Testis (tissue), 2 donors: ENCODE results near the gene TNRC6C.
"Not testable (repeated sequence)": the region's sequence is repeated elsewhere in the genome, so short reads cannot be mapped to it uniquely, and the experiment has no call there.

Source experiments
- POLR2A ChIP-seq: fragments of 450-650 bp; IDR thresholded peaks from one replicate; pipeline ENCODE4 v1.6.1; 2017; ENCODE audit warnings: antibody characterized with exemption, mild to moderate bottlenecking, moderate library complexity
- TF ChIP-seq, protein P1 (sequence below), 3 experiments: fragments of 450-650 bp in 2 of 3; fragments of 200-600 bp in 1 of 3; sonication (generic) in 1 of 3; IDR thresholded peaks; one replicate each; pipeline ENCODE4 v1.5.1; 2016 to 2019; ENCODE audit warnings: antibody characterized with exemption in 3 of 3, mild to moderate bottlenecking in 2 of 3, moderate library complexity in 1 of 3

DNA sequence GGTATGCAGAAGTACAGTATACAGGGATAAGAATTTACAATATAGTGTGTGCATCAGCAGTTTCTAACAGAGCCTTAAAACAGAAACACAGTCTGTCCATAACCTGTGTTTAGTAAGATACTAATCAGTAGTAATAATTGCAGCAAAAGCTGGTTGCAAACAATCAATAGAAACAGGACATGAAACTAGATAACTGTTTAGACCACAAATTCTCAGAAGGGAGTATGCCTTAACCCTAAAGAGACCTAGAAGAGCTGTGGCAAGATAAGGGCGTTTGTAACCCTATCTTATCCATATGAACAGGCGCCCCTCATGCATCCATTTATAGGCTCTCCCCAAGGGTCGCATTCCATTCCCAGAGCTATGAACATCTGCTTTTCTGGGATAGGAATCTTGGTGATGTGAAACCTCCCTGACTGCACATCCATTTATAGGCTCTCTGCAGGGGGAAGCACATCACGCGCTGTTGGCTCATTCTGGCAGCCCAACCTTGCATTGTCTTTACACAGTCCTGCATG is 123.9 kb downstream of the TNRC6C start:
- TF ChIP-seq POLR2A: not testable (repeated sequence)
- TF ChIP-seq, protein P1, sequence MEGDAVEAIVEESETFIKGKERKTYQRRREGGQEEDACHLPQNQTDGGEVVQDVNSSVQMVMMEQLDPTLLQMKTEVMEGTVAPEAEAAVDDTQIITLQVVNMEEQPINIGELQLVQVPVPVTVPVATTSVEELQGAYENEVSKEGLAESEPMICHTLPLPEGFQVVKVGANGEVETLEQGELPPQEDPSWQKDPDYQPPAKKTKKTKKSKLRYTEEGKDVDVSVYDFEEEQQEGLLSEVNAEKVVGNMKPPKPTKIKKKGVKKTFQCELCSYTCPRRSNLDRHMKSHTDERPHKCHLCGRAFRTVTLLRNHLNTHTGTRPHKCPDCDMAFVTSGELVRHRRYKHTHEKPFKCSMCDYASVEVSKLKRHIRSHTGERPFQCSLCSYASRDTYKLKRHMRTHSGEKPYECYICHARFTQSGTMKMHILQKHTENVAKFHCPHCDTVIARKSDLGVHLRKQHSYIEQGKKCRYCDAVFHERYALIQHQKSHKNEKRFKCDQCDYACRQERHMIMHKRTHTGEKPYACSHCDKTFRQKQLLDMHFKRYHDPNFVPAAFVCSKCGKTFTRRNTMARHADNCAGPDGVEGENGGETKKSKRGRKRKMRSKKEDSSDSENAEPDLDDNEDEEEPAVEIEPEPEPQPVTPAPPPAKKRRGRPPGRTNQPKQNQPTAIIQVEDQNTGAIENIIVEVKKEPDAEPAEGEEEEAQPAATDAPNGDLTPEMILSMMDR (IDR thresholded peaks at IDR 0.05): not testable (repeated sequence)
